ENCODE measurements around the gene ABO. TPM values are rescaled to one million over a fixed set of nuclear protein-coding genes. Genes with fewer than 3 reads are reported as not detected.

Gene ABO
- total RNA-seq, 1 donor from 2014 or later, result 0.39 TPM

Small RNA genes within 50 kb of the gene (small RNA-seq; reads per million reads assigned to genes)
- not detected for gene RF00019 (ENCODE audit: low replicate concordance)

Other genes with a start within 250 kb of the ABO start
- 25.7 TPM for gene GTF3C5, start 244.2 kb downstream of the ABO start, total RNA-seq
- gene CEL, start 213.2 kb downstream of the ABO start, total RNA-seq, result 0.79 TPM
- gene RALGDS, start 154.0 kb downstream of the ABO start, total RNA-seq, result 47.4 TPM
- 3.4 TPM for gene GBGT1, start 111.3 kb downstream of the ABO start, total RNA-seq
- 0.30 TPM for gene OBP2B, start 66.0 kb downstream of the ABO start, total RNA-seq
- gene SURF6, start 61.0 kb upstream of the ABO start, total RNA-seq, result 12.9 TPM
- 12.4 TPM for gene MED22, start 72.9 kb upstream of the ABO start, total RNA-seq
- 1,486 TPM for gene RPL7A, start 73.0 kb upstream of the ABO start, total RNA-seq
- gene SURF1, start 81.3 kb upstream of the ABO start, total RNA-seq, result 15.0 TPM
- 9.3 TPM for gene SURF2, start 81.3 kb upstream of the ABO start, total RNA-seq
- gene SURF4, start 100.9 kb upstream of the ABO start, total RNA-seq, result 133 TPM
- 0.49 TPM for gene STKLD1, start 101.2 kb upstream of the ABO start, total RNA-seq
- 11.3 TPM for gene REXO4, start 142.8 kb upstream of the ABO start, total RNA-seq
- gene ADAMTS13, start 147.2 kb upstream of the ABO start, total RNA-seq, result 3.2 TPM
- gene CACFD1, start 184.8 kb upstream of the ABO start, total RNA-seq, result 4.3 TPM
- 1.8 TPM for gene SLC2A6, start 203.9 kb upstream of the ABO start, total RNA-seq
- gene MYMK, start 249.8 kb upstream of the ABO start, total RNA-seq, result 0.89 TPM

All from skin of body (tissue), 2 donors.